ENCODE results near the gene TMEM171.

GRCh38 chr5:73122875-73123810 lies 2.8 kb downstream of the TMEM171 start:
- TF ChIP-seq CTCF (IDR thresholded peaks at IDR 0.05): no peak
- TF ChIP-seq SIN3A (IDR thresholded peaks at IDR 0.05; ENCODE audit: borderline replicate concordance, insufficient read depth, low read depth, low read length): no peak
- no peak for TF ChIP-seq TCF7L2 (IDR thresholded peaks at IDR 0.05; ENCODE audit: low read depth, low read length)
